ENCODE data around the gene SELENON. TPM values are rescaled to one million over a fixed set of nuclear protein-coding genes. Genes with fewer than 3 reads are reported as not detected.

Gene SELENON
- total and polyA plus RNA-seq, 2 experiments from 2014 or later: 111 to 123 TPM

DNA sequence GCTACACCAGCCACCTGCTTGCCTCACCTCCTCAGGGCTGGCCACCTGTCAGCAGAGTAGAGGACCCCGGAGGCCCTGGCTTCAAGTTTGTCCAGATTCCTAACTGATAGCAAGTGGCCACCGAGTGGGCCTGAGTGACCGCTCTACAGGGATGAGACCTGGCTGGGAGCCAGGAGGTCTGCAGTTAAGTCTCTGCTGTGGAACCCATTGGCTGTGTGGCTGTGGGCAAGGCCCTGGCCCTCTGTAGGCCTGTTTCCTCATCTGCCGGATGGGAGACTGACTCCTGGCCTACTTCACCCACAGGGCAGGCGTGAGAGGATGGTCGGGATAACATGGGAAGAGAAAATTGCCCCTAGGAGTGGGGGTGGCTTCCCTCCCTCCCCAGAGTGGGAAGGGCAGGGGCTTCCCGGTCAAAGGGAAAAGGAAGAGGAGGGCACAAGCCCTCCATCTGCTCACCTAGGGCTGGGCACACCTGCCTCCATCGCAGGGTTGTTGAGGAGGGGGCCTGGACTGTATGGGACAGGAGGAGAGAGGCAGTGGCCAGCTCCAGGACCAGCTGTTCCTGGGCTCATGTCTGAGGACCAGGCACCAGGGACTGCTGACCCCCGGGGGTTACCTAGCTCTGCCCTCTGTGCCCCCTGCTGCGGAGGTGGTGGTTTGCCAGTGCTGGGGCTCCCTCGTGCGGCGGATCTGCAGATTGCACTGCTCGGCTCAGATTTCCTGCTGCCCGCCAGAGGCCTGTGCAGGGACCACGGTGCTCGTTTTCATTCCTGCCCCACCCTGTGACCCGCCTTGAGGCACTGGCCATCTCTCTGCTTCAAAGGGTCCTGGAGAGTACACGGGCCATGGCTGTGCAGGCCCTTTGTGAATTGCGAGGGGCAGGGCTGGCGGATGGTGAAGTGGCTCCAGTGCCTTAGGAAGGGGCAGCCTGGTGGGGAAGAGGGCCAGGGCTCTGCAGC lies 10.6 kb downstream of the SELENON start:
- Histone ChIP-seq H3K4me3 (no peak overlapping the region), H3K27me3 (no peaks in the 10 kb centered on the region), H3K4me1 (ENCODE audit: low read depth) (no peaks in the 10 kb centered on the region), H3K9me3 (ENCODE audit: low read depth) (no peaks in the 10 kb centered on the region), H3K27ac (no peak overlapping the region), H3K36me3 (peaks cover 20% of the 10 kb centered on the region)
- DNase-seq (ENCODE audit: low read depth in 1 of 2, low spot score in 1 of 2): peak; percentile 57 to 62
- peak; percentile 91 for TF ChIP-seq CTCF (IDR thresholded peaks at IDR 0.05; ENCODE audit: low read depth, low read length)

DNA sequence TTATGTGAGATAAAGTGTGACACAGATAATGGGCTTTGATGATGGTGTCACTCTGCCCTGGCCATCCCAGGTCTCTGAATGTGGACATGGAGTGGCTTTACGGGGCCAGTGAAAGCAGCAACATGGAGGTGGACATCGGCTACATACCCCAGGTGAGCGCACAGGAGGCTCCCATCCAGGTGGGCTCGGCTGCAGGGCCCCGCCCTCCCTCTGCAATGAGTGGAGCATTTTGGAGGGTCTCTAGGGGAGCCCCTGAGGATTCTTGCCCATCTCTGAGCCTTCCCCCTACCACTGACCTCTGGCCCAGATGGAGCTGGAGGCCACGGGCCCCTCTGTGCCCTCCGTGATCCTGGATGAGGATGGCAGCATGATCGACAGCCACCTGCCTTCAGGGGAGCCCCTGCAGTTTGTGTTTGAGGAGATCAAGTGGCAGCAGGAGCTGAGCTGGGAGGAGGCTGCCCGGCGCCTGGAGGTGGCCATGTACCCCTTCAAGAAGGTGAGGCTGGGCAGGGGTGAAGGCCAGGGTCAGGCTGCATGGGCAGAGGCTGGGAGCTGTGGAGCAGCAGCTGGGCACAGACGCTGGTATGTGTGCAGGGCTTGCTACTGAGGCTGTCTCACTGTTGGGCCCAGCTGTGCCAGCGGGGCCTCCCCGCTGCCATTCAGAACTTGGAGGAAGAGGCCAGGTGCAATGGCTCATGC lies 11.5 kb downstream of the SELENON start:
- Histone ChIP-seq H3K36me3 (peaks cover 20% of the 10 kb centered on the region), H3K9me3 (ENCODE audit: low read depth) (no peaks in the 10 kb centered on the region)
- TF ChIP-seq CTCF (IDR thresholded peaks at IDR 0.05; ENCODE audit: low read depth, low read length): no peak

DNA sequence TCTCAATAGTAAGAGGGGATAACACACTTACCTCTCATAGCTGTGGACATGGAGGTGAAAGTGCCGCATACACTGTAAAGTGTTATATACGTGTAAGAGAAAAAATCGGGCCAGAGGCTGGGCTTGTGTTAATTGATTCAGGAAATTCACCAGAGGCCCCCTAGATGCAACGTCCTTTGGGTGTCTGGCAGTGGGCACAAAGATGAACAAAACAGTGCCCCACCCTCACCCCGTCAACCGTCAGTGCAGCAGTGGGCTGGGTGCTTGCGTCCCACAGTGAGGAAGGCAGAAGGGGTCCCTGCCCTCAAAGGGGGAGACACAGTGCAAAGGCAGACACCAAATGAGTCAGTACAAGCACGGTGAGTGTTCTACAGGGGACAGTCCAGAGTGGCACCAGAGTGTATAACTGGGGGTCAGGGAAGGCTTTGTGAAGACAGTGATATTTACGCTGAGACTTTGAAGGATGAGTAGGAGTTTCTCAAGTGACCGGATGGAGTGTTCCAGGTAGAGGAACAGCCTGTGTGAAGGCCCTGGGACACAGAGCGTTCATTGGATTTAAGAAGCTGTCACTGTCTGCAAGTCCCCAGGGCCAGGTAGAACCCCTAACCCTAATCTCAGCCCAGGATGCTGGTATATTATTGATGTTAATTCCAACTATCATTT lies 13.2 kb downstream of the SELENON start:
- no peak overlapping the region for H3K4me3 ChIP-seq
- DNase-seq (ENCODE audit: low read depth in 1 of 2, low spot score in 1 of 2): no peak
- peaks cover 9% of the 10 kb centered on the region for H3K4me1 ChIP-seq (ENCODE audit: low read depth)
- H3K9me3 ChIP-seq (ENCODE audit: low read depth): no peaks in the 10 kb centered on the region
- TF ChIP-seq CTCF (IDR thresholded peaks at IDR 0.05; ENCODE audit: low read depth, low read length): no peak
- H3K27me3 ChIP-seq: no peaks in the 10 kb centered on the region
- H3K27ac ChIP-seq: no peak overlapping the region
- peaks cover 18% of the 10 kb centered on the region for H3K36me3 ChIP-seq

More for the DNA sequence above, 11.5 kb downstream of the SELENON start:
- no peaks in the 10 kb centered on the region for H3K4me1 ChIP-seq (ENCODE audit: low read depth)
- H3K4me3 ChIP-seq: no peak overlapping the region
- H3K27ac ChIP-seq: no peak overlapping the region
- H3K27me3 ChIP-seq: no peaks in the 10 kb centered on the region
- DNase-seq (ENCODE audit: low read depth in 1 of 2, low spot score in 1 of 2): no peak

- no peak for TF ChIP-seq CTCF (IDR thresholded peaks at IDR 0.05; ENCODE audit: low read depth, low read length)
- DNase-seq (ENCODE audit: low read depth in 1 of 2, low spot score in 1 of 2): no peak
- no peak overlapping the region for H3K27ac ChIP-seq
- H3K36me3 ChIP-seq: peaks cover 17% of the 10 kb centered on the region
- no peaks in the 10 kb centered on the region for H3K27me3 ChIP-seq
- H3K4me1 ChIP-seq (ENCODE audit: low read depth): peaks cover 16% of the 10 kb centered on the region
- no peaks in the 10 kb centered on the region for H3K9me3 ChIP-seq (ENCODE audit: low read depth)
- H3K4me3 ChIP-seq: no peak overlapping the region
Observed at GRCh38 chr1:25813734-25814471, 13.9 kb downstream of the SELENON start.

DNA sequence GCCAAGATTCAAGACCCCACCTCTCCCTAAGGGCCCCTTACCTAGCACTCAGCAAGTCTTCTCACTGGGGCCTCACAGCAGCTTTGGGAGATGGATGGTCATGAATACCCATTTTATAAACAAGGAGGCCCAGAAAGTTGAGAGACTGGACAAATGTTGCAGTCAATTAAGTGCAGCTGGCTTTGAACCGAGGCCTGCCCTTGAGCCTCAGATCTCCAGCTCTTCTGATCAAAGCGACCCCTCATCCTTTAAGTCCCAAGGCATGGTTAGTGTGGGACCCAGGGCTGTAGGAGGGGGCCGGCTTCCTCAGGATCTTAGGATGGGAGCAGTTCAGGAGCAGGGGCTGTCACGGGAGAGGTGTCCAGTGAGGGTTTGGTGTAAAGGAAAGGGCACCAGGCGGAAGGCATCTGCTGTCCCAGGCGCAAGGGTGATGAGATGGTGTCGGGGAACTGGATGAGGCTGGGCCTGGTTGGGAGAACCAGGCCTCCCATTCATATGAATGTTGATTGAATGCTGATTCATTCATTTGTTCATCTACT lies 14.6 kb downstream of the SELENON start:
- peaks cover 19% of the 10 kb centered on the region for H3K4me1 ChIP-seq (ENCODE audit: low read depth)
- no peak overlapping the region for H3K4me3 ChIP-seq
- no peak for DNase-seq (ENCODE audit: low read depth in 1 of 2, low spot score in 1 of 2)
- no peaks in the 10 kb centered on the region for H3K27me3 ChIP-seq
- no peak overlapping the region for H3K27ac ChIP-seq
- H3K36me3 ChIP-seq: peaks cover 13% of the 10 kb centered on the region
- no peak for TF ChIP-seq CTCF (IDR thresholded peaks at IDR 0.05; ENCODE audit: low read depth, low read length)
- H3K9me3 ChIP-seq (ENCODE audit: low read depth): no peaks in the 10 kb centered on the region

All from cardiac muscle cell (in vitro differentiated cells and primary cell).